K562 (cell line): Measurements from ENCODE around the gene INO80C. TPM values are rescaled to one million over a fixed set of nuclear protein-coding genes. Genes with fewer than 3 reads are reported as not detected.

Source experiments
- ATAC-seq: fragments of 200-7000 bp; cut with Tn5 transposase; 3 replicates; pipeline ENCODE4 v1.9.1; 2020; ENCODE audit warnings: moderate library complexity
- BruUV-seq: library from RNA; stranded (reverse); fragments of 400-500 nt; replicated peaks from 2 replicates; lab custom pipeline; 2021; lab: Mats Ljungman, UMichigan
- CTCF ChIA-PET: fragments of 300-600 bp; formaldehyde crosslinking; extraction: SDS; loops from one replicate; lab custom pipeline; 2021; ENCODE audit warnings: low intra/inter-chr PET ratio; lab: Yijun Ruan, JAX
- POLR2A ChIA-PET: fragments of 300-600, 350-650 bp; sonication (Branson Sonifier 250); formaldehyde crosslinking; extraction: SDS; loops from one replicate; lab custom pipeline; 2021; ENCODE audit warnings: antibody characterized with exemption, inconsistent platforms; lab: Yijun Ruan, JAX
- DNase-seq, 4 experiments: peaks; one replicate each; pipeline versions ENCODE4 v3.0.0 to v3.0.0-alpha.2; 2011 to 2018; ENCODE audit warnings: low spot score in 3 of 4, mixed read lengths in 3 of 4; ENCODE audit errors: extremely low read depth in 1 of 4
- FAIRE-seq: peaks from 2 replicates; lab custom pipeline; 2011; peaks lifted over from hg19 to GRCh38; lab: Jason Lieb, UNC
- H2AFZ ChIP-seq: 2 replicates; pipeline ENCODE4 v1.6.0; 2011; ENCODE audit warnings: low read depth, low read length, control low read depth, inconsistent platforms
- H3K27ac ChIP-seq: fragments of 200-600 bp; 3 replicates; pipeline ENCODE4 v1.8.0; 2011; ENCODE audit warnings: low read depth, mild to moderate bottlenecking, control low read depth, inconsistent platforms, low read length, moderate library complexity, mixed read lengths; ENCODE audit errors: extremely low read depth
- H3K27me3 ChIP-seq, 2 experiments: fragments of 300-600 bp in 1 of 2; 2 replicates in 1 of 2; 3 replicates in 1 of 2; pipeline versions ENCODE4 v1.6.0 to v1.8.0; 2011; ENCODE audit warnings: inconsistent platforms in 2 of 2, low read length in 2 of 2, mild to moderate bottlenecking in 1 of 2, mixed read lengths in 1 of 2, moderate library complexity in 1 of 2; ENCODE audit not compliant: control insufficient read depth in 2 of 2, insufficient read depth in 2 of 2
- H3K36me3 ChIP-seq: fragments of 300-600 bp; 3 replicates; pipeline ENCODE4 v1.8.0; 2011; ENCODE audit warnings: mild to moderate bottlenecking, low read length, inconsistent platforms; ENCODE audit not compliant: control insufficient read depth, insufficient read depth
- H3K4me1 ChIP-seq, 2 experiments: fragments of 200-600 bp in 1 of 2; replicated peaks in 1 of 2; 2 replicates in 1 of 2; 3 replicates in 1 of 2; pipeline versions ENCODE4 v1.5.1 to v1.8.0; 2011; ENCODE audit warnings: inconsistent platforms in 2 of 2, low read length in 2 of 2, mild to moderate bottlenecking in 1 of 2, mixed read lengths in 1 of 2, moderate library complexity in 1 of 2; ENCODE audit not compliant: control insufficient read depth in 2 of 2, insufficient read depth in 2 of 2
- H3K4me2 ChIP-seq: 2 replicates; pipeline ENCODE4 v1.6.1; 2011; ENCODE audit warnings: low read length, control low read depth, inconsistent platforms, mixed read lengths; ENCODE audit not compliant: insufficient read depth
- H3K4me3 ChIP-seq: fragments of 200-600 bp; sonication (generic), shearing (Covaris generic); 2 replicates; pipeline ENCODE4 v1.5.1; 2016; ENCODE audit warnings: control low read depth, inconsistent platforms
- H3K79me2 ChIP-seq: fragments of 200-600 bp; 3 replicates; pipeline ENCODE4 v1.8.0; 2011; ENCODE audit warnings: low read length, inconsistent platforms; ENCODE audit not compliant: control insufficient read depth, insufficient read depth
- H3K9ac ChIP-seq, 2 experiments: 2 replicates each; pipeline versions ENCODE4 v1.6.0 to v1.6.1; 2011; ENCODE audit warnings: low read depth in 2 of 2, low read length in 2 of 2, control low read depth in 1 of 2, inconsistent platforms in 1 of 2, mild to moderate bottlenecking in 1 of 2, mixed read lengths in 1 of 2; ENCODE audit not compliant: insufficient read depth in 1 of 2
- H3K9me1 ChIP-seq: one replicate; pipeline ENCODE4 v1.6.0; 2011; ENCODE audit warnings: inconsistent platforms, mild to moderate bottlenecking, low read length, moderate library complexity; ENCODE audit not compliant: control insufficient read depth, insufficient read depth
- H3K9me3 ChIP-seq: replicated peaks from 2 replicates; pipeline ENCODE4 v1.5.1; 2011; ENCODE audit warnings: low read depth, low read length, inconsistent platforms; ENCODE audit not compliant: control insufficient read depth, insufficient read depth
- H4K20me1 ChIP-seq: replicated peaks from 2 replicates; pipeline ENCODE4 v1.6.1; 2011; ENCODE audit warnings: low read length, inconsistent platforms, mixed read lengths; ENCODE audit not compliant: control insufficient read depth, insufficient read depth
- ARID1B ChIP-seq: fragments of 450-650 bp; IDR thresholded peaks from 2 replicates; pipeline ENCODE4 v1.6.1; 2016; ENCODE audit warnings: antibody characterized with exemption, mild to moderate bottlenecking, inconsistent platforms
- HDAC3 ChIP-seq: fragments of 450-650 bp; IDR thresholded peaks from 2 replicates; pipeline ENCODE4 v1.6.1; 2018; ENCODE audit warnings: borderline replicate concordance, mild to moderate bottlenecking, moderate library complexity; ENCODE audit not compliant: partially characterized antibody
- ILF3 ChIP-seq: fragments of 450-650 bp; IDR thresholded peaks from 2 replicates; pipeline ENCODE4 v1.6.1; 2018; ENCODE audit warnings: antibody characterized with exemption, mild to moderate bottlenecking, moderate library complexity, borderline replicate concordance
- NCOA2 ChIP-seq, 2 experiments: fragments of 450-650 bp; IDR thresholded peaks; 2 replicates each; pipeline ENCODE4 v1.6.1; 2018; ENCODE audit warnings: mild to moderate bottlenecking in 2 of 2, moderate library complexity in 1 of 2; ENCODE audit not compliant: partially characterized antibody in 2 of 2
- RFX5 ChIP-seq: IDR thresholded peaks from 2 replicates; pipeline ENCODE4 v1.6.1; 2011; ENCODE audit warnings: low read depth, mild to moderate bottlenecking, improper control_type of control experiment, low read length
- TCF3 ChIP-seq: sonication (generic); formaldehyde crosslinking; IDR thresholded peaks from 2 replicates; pipeline ENCODE4 v1.4.0; 2020; ENCODE audit warnings: mild to moderate bottlenecking, missing genetic modification reagents
- XRCC5 ChIP-seq: fragments of 200-400 bp; formaldehyde crosslinking; IDR thresholded peaks from 2 replicates; pipeline ENCODE4 v1.6.1; 2017; ENCODE audit warnings: low read depth, mild to moderate bottlenecking, low read length
- WGBS: fragments of 100-300 bp; shearing (Covaris generic); methylation state at CpG from one replicate; pipeline ENCODE4 v1.1.6; 2016; ENCODE audit warnings: low coverage, mixed read lengths; ENCODE audit not compliant: insufficient coverage; ENCODE audit errors: missing lambda C conversion rate; 5-methylcytosine and 5-hydroxymethylcytosine counted together
- in situ Hi-C: fragments of 300-500 bp; cut with MboI; formaldehyde crosslinking; loops from 4 replicates; pipeline ENCODE4 v1.15.0; 2018; ENCODE audit warnings: inconsistent platforms, mixed read lengths
- intact Hi-C: fragments of 100-400 bp; cut with micrococcal nuclease; formaldehyde crosslinking; loops from 2 replicates; pipeline ENCODE4 v1.14.2; 2022
- polyA plus RNA-seq, 8 experiments: library from polyadenylated mRNA; depleted of rRNA in 4 of 8; stranded (reverse) in 5 of 8; unstranded in 3 of 8; fragments of >200 nt; fragmentation: Nextera tagmentation in 2 of 8; fragmentation: Illumina TruSeq in 1 of 8; extraction: Ambion mirVana in 2 of 8; extraction: Trizol in 1 of 8; gene quantifications; 2 replicates each; pipeline versions ENCODE4 v1.2.1 to v1.2.3, GENCODE V29; 2011 to 2014; ENCODE audit warnings: inconsistent platforms in 1 of 8, missing spikeins in 1 of 8
- total RNA-seq, 7 experiments: library from RNA; depleted of rRNA in 6 of 7; stranded (reverse); fragments of >200 nt in 6 of 7; fragmentation: Illumina TruSeq in 2 of 7; extraction: Trizol in 2 of 7; gene quantifications; 2 replicates each; pipeline versions ENCODE4 v1.2.1 to v1.2.3, GENCODE V29; 2011 to 2021; ENCODE audit warnings: low replicate concordance in 1 of 7
- TF ChIP-seq, protein P1 (sequence below): IDR thresholded peaks from 3 replicates; pipeline ENCODE4 v1.6.1; 2011; ENCODE audit warnings: borderline replicate concordance, mild to moderate bottlenecking, moderate library complexity; ENCODE audit not compliant: insufficient read length; ENCODE audit errors: extremely low read depth

Gene INO80C
- total and polyA plus RNA-seq, 9 of the 15 experiments (the other 6 are each of a cell fraction or from before 2014, with no cell fraction given), result 14.3 to 53.3 (median 46.6) TPM

- no peak for TF ChIP-seq XRCC5
- TF ChIP-seq HDAC3, result no peak
- TF ChIP-seq, protein P1, sequence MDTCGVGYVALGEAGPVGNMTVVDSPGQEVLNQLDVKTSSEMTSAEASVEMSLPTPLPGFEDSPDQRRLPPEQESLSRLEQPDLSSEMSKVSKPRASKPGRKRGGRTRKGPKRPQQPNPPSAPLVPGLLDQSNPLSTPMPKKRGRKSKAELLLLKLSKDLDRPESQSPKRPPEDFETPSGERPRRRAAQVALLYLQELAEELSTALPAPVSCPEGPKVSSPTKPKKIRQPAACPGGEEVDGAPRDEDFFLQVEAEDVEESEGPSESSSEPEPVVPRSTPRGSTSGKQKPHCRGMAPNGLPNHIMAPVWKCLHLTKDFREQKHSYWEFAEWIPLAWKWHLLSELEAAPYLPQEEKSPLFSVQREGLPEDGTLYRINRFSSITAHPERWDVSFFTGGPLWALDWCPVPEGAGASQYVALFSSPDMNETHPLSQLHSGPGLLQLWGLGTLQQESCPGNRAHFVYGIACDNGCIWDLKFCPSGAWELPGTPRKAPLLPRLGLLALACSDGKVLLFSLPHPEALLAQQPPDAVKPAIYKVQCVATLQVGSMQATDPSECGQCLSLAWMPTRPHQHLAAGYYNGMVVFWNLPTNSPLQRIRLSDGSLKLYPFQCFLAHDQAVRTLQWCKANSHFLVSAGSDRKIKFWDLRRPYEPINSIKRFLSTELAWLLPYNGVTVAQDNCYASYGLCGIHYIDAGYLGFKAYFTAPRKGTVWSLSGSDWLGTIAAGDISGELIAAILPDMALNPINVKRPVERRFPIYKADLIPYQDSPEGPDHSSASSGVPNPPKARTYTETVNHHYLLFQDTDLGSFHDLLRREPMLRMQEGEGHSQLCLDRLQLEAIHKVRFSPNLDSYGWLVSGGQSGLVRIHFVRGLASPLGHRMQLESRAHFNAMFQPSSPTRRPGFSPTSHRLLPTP, result no peak
- TF ChIP-seq TCF3 (CRISPR knock-in tag), result peak; percentile 24; the same call in 1 of the 2 replicates
- TF ChIP-seq ARID1B, result 0 out of 2 replicates have a peak, but pooled peaks have one; percentile 24
- TF ChIP-seq ILF3, result no peak
- TF ChIP-seq NCOA2 (IDR thresholded peaks at IDR 0.05; ENCODE audit: partially characterized antibody in 2 of 2), result no peak
- TF ChIP-seq RFX5, result no peak
Measured at GRCh38 chr18:35507623-35508022, 9.9 kb upstream of the INO80C start (continued).

- Histone ChIP-seq H4K20me1 (no peaks in the 10 kb centered on the region), H3K9ac (no peak overlapping the region; a peak in 1 of 4 replicates), H3K9me1 (no peaks in the 10 kb centered on the region), H3K79me2 (no peaks in the 10 kb centered on the region), H3K4me1 (peaks cover 3 to 27% of the 10 kb centered on the region in 2 experiments), H3K4me3 (no peak overlapping the region), H2AFZ (no peak overlapping the region), H3K9me3 (no peaks in the 10 kb centered on the region), H3K27ac (no peak overlapping the region), H3K36me3 (no peaks in the 10 kb centered on the region), H3K27me3 (no peaks in the 10 kb centered on the region; a peak in 1 of 5 replicates), H3K4me2 (no peak overlapping the region)
- WGBS, result 61% methylated on average over 3 of the region's 3 CpGs
- ATAC-seq (0 out of 3 replicates have a peak, but pooled peaks have one; percentile 7), FAIRE-seq (no peak), DNase-seq (no peak)
- in situ Hi-C loops (no loop called here), intact Hi-C loops (no loop called here)
- BruUV-seq, result no TSS peak
- CTCF ChIA-PET, result no interaction called here
- POLR2A ChIA-PET, result interaction anchor here (1.2 to 3.2 kb wide), 2 partner anchors 9 to 10 kb away, joined by 3 to 16 read pairs; partner anchors contain the start of gene INO80C
Measured at GRCh38 chr18:35507192-35507591, 9.4 kb upstream of the INO80C start.
